Testis (tissue), 2 donors: ENCODE measurements around the gene NUP98.

Experiments
- POLR2A ChIP-seq: fragments of 450-650 bp; IDR thresholded peaks from one replicate; pipeline ENCODE4 v1.6.1; 2017; ENCODE audit warnings: antibody characterized with exemption, mild to moderate bottlenecking, moderate library complexity
- TF ChIP-seq, protein P1 (sequence below), 3 experiments: fragments of 450-650 bp in 2 of 3; fragments of 200-600 bp in 1 of 3; sonication (generic) in 1 of 3; IDR thresholded peaks; one replicate each; pipeline ENCODE4 v1.5.1; 2016 to 2019; ENCODE audit warnings: antibody characterized with exemption in 3 of 3, mild to moderate bottlenecking in 2 of 3, moderate library complexity in 1 of 3

DNA sequence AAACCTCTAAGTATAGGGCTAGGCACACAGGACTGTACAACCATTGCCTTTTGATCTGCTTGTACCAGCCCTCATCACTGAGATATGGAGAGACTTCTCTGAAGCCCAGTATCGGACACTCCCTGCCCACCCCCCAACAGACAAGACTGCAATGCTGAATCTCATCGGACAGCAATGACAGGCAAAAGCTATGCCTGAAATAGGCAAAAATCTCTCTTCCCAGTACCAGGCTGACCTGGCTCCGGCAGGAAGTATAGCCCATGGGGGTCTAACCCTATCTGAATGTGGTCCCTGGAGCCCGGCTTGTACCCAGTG lies 37.0 kb upstream of the NUP98 start:
- TF ChIP-seq, protein P1, sequence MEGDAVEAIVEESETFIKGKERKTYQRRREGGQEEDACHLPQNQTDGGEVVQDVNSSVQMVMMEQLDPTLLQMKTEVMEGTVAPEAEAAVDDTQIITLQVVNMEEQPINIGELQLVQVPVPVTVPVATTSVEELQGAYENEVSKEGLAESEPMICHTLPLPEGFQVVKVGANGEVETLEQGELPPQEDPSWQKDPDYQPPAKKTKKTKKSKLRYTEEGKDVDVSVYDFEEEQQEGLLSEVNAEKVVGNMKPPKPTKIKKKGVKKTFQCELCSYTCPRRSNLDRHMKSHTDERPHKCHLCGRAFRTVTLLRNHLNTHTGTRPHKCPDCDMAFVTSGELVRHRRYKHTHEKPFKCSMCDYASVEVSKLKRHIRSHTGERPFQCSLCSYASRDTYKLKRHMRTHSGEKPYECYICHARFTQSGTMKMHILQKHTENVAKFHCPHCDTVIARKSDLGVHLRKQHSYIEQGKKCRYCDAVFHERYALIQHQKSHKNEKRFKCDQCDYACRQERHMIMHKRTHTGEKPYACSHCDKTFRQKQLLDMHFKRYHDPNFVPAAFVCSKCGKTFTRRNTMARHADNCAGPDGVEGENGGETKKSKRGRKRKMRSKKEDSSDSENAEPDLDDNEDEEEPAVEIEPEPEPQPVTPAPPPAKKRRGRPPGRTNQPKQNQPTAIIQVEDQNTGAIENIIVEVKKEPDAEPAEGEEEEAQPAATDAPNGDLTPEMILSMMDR (IDR thresholded peaks at IDR 0.05): no peak
- no peak for TF ChIP-seq POLR2A
